Stimulated activated memory B cell treated with anti-CD40 and anti-IgM and Interleukin-4, amounts not matched to agents 10 μg/mL and 1 μg/mL and 100 μg/mL, for 72 hours (primary cell): Measurements from ENCODE around the gene ZNF236.

ENCODE experiments used
- ATAC-seq: fragments of 150-1000 bp; cut with Tn5 transposase; 2 replicates; pipeline ENCODE4 v1.10.0; 2021
- H3K27ac Mint-ChIP-seq: one replicate; pipeline ENCODE4 v1.8.0; 2022; ENCODE audit warnings: mild to moderate bottlenecking, mixed read lengths
- H3K27me3 Mint-ChIP-seq: one replicate; pipeline ENCODE4 v1.8.0; 2022; ENCODE audit warnings: mixed read lengths
- H3K36me3 Mint-ChIP-seq: one replicate; pipeline ENCODE4 v1.8.0; 2022; ENCODE audit warnings: mixed read lengths
- H3K4me1 Mint-ChIP-seq: one replicate; pipeline ENCODE4 v1.8.0; 2022; ENCODE audit warnings: mixed read lengths
- H3K4me3 Mint-ChIP-seq: one replicate; pipeline ENCODE4 v1.8.0; 2022; ENCODE audit warnings: mild to moderate bottlenecking, moderate library complexity, mixed read lengths
- H3K9me3 Mint-ChIP-seq: one replicate; pipeline ENCODE4 v1.8.0; 2022; ENCODE audit warnings: mixed read lengths

The ZNF236 gene

DNA sequence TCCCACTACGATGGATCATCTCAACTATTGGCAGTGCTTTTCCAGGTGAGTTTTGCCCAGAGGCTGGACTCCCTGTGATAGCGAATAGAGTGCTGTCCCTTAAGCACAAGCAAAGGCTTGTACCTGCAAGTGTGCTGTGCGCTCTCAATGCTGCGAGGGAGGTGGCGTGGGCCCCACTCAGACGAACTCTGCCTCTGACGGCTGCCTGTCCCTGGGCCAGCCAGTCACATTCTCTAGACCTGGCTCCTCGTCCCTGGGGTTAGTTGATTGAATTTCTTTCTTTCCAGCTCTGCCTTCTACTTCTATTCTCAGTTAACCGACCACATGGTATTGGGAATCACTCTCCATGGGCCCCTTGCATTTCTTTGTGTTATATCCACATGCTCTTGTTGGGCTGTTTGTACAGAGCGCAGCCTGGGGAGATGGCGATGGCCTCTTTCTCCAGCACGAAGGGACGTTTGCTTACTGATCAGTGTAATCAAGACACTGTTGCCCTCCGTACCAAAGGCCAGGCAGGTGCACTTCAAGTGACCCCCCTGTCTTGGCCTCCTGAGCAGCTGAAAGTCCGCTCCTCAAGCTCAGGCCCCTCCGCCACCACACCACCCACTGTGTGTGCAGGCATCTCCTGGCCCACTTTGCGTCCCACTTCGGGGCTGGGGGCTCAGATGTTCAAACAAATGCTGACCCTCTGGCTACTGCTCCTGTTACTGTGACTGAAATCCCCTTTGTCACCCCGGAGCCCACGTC, 151.3 kb downstream of the ZNF236 start:
- ATAC-seq: no peak
- Mint-ChIP-seq H3K27me3 (no peaks in the 10 kb centered on the region), H3K4me3 (no peak overlapping the region), H3K4me1 (peaks cover 45% of the 10 kb centered on the region), H3K27ac (peak overlapping the region; percentile 93), H3K36me3 (peaks cover 26% of the 10 kb centered on the region), H3K9me3 (no peaks in the 10 kb centered on the region)

DNA sequence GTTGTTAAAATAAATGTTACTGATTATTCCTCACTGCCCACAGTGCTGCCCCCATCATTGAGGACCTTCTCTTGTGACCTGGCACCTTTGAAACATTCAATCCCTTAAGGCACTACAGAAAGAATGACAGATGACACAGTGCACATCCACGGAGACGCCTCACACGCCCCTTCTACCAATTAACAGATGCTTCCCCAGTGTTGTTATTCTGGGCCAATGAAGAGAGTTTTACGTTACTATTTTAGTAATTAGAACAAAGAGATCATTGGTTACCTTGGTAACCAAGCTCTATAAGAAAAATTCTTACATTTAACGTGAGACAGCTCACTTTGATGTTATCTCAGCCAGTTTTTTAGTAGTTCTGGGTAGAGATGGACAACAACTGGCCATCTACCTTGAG, 152.0 kb downstream of the ZNF236 start:
- Mint-ChIP-seq H3K36me3 (peaks cover 33% of the 10 kb centered on the region), H3K9me3 (peaks cover 5% of the 10 kb centered on the region), H3K27ac (peak overlapping the region; percentile 93), H3K27me3 (no peaks in the 10 kb centered on the region), H3K4me1 (peaks cover 51% of the 10 kb centered on the region), H3K4me3 (no peak overlapping the region)
- ATAC-seq: no peak

GRCh38 chr18:76975577-76976110, 153.3 kb downstream of the ZNF236 start:
- no peak for ATAC-seq
- Mint-ChIP-seq H3K9me3 (peaks cover 5% of the 10 kb centered on the region), H3K27me3 (no peaks in the 10 kb centered on the region), H3K4me1 (peaks cover 64% of the 10 kb centered on the region), H3K36me3 (peaks cover 37% of the 10 kb centered on the region), H3K4me3 (no peak overlapping the region), H3K27ac (peak overlapping the region; percentile 93)

DNA sequence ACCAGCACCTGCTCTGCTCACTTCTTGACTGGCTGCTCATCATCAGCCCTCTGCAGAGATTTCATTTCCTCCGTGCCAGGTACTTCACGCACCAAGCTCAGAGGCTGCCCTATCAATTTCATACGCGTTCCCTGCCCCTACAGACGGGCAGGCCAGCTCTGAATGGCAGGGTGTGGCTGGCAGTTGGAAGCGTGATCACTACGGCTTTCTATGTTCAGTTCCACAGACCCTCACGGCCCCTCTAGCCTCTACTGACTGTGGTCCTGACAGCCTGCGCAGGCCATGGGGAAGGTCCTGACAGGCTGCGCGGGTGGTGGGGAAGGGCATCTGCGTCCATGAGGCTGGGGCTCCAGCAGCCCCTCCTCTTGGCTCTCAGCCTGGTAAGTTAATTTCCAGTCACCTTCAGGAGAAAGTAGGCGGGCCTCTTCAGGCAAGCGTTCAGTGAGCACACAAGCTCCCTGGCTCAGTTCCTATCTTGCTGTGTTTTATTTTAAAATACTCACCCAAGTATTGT, 154.8 kb downstream of the ZNF236 start:
- Mint-ChIP-seq H3K4me1 (peaks cover 70% of the 10 kb centered on the region), H3K4me3 (no peak overlapping the region), H3K36me3 (peaks cover 35% of the 10 kb centered on the region), H3K9me3 (peaks cover 5% of the 10 kb centered on the region), H3K27me3 (no peaks in the 10 kb centered on the region), H3K27ac (peak overlapping the region; percentile 93)
- no peak for ATAC-seq

DNA sequence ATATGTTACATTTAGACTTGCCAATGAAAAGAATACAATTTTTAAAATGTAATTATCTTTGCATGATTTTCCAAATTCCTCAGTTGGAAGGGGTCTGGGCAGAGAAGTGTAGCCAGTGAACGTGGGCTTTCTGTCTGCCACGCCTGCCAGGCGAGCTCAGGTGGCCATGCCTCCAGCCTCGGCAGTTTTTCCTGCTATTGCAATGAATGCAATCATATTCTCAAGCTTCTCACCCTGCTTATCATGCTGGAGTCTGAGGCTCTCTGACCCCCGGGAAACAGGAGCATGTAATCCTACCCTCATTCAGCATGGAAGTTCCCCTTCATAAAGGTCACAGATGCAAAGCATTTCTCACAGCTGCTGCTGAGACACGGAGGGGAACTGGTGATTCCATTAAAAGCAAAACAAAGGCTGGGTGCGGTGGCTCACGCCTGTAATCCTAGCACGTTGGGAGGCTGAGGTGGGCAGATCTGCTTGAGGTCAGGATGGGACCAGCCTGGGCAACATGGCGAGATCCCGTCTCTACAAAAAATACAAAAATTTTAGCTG, 155.4 kb downstream of the ZNF236 start:
- Mint-ChIP-seq H3K9me3 (peaks cover 5% of the 10 kb centered on the region), H3K4me1 (peaks cover 75% of the 10 kb centered on the region), H3K4me3 (no peak overlapping the region), H3K27ac (peak overlapping the region; percentile 93), H3K36me3 (peaks cover 32% of the 10 kb centered on the region), H3K27me3 (no peaks in the 10 kb centered on the region)
- no peak for ATAC-seq

DNA sequence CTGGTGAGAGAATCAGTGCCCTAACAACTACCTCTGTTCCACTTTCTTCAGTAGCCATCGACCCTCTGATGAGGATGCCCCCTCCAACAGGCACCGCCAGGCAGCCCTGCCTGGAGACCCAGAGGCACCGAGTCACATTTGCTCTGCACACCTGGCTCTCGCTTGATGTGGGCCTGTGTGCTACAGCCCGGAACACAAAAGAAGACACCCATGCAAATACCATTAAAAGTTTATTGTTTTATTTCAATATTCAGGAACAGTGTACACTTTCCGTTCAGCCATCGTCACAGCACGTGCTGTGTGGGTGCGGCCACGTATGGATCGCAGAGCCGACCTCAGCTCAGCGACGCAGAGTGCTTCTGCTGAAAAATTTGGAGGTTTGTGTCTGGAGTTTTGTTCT, 156.3 kb downstream of the ZNF236 start:
- ATAC-seq: no peak
- Mint-ChIP-seq H3K4me1 (peaks cover 84% of the 10 kb centered on the region), H3K27ac (peak overlapping the region; percentile 93), H3K9me3 (peaks cover 5% of the 10 kb centered on the region), H3K36me3 (peaks cover 26% of the 10 kb centered on the region), H3K4me3 (peak overlapping the region; percentile 67), H3K27me3 (no peaks in the 10 kb centered on the region)

DNA sequence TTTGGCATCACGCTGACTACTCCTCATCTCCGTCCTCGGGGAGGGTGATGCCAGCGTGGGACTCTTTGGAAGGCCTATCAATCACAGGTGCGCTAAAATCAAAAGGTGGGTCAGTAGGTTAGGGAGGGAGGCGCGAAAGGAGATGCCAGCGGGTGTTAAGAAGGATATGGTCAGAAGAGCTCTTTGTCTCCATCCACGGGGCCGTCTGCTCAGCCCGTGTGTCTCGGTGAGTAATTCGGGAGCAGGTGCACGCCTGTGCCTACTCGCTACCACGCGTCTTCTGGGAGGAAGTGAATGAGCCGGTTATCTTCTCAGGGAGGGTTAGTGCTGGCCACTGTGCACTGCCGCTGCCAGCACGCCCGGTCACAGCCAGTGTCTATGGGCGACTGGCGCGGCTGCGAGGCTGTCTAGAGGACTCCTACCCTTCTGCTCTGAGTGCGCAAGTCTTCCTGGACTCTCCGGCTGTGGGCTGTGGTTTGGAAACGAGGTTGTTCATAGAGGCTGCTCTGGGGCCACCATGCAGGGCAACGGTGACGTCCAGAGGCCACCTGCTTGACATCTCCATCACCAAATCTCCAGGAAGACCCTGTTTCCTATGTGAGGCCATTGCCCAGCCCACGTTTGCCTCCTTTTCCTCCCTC, 156.9 kb downstream of the ZNF236 start:
- Mint-ChIP-seq H3K27me3 (no peaks in the 10 kb centered on the region), H3K4me3 (peak overlapping the region; percentile 67), H3K36me3 (peaks cover 19% of the 10 kb centered on the region), H3K4me1 (peaks cover 85% of the 10 kb centered on the region), H3K27ac (peak overlapping the region; percentile 93), H3K9me3 (peaks cover 5% of the 10 kb centered on the region)
- no peak for ATAC-seq

DNA sequence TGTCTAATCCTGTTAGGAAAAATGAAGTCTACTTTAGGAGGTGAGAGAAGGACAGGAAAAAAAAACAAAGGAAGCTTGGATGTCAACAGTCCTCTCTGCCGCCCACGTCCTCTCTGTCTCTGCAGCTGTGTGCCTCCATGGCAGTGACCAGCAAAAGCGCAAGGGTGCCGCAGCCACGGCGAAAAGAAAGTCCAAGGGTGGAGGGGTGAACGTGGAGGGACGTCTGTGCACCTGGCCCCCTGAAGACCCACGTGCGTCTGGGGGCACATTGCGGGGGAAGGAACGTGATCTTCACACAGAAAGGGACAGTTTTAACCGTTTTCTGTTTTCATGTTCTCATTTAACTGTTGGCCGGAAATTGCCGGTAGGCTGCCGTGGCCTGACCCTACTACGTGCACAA, 157.5 kb downstream of the ZNF236 start:
- peaks cover 82% of the 10 kb centered on the region for H3K4me1 Mint-ChIP-seq
- H3K36me3 Mint-ChIP-seq: peaks cover 15% of the 10 kb centered on the region
- H3K27ac Mint-ChIP-seq: peak overlapping the region; percentile 93
- ATAC-seq: no peak
- H3K27me3 Mint-ChIP-seq: no peaks in the 10 kb centered on the region
- peaks cover 5% of the 10 kb centered on the region for H3K9me3 Mint-ChIP-seq
- peak overlapping the region; percentile 62 for H3K4me3 Mint-ChIP-seq

- Mint-ChIP-seq H3K27me3 (no peaks in the 10 kb centered on the region), H3K27ac (peak overlapping the region; percentile 93), H3K4me3 (peak overlapping the region; percentile 62), H3K36me3 (peaks cover 15% of the 10 kb centered on the region), H3K4me1 (peaks cover 73% of the 10 kb centered on the region), H3K9me3 (peaks cover 5% of the 10 kb centered on the region)
- ATAC-seq: peak; percentile 84
These were observed 158.5 kb downstream of the ZNF236 start for GRCh38 chr18:76980663-76981395.

DNA sequence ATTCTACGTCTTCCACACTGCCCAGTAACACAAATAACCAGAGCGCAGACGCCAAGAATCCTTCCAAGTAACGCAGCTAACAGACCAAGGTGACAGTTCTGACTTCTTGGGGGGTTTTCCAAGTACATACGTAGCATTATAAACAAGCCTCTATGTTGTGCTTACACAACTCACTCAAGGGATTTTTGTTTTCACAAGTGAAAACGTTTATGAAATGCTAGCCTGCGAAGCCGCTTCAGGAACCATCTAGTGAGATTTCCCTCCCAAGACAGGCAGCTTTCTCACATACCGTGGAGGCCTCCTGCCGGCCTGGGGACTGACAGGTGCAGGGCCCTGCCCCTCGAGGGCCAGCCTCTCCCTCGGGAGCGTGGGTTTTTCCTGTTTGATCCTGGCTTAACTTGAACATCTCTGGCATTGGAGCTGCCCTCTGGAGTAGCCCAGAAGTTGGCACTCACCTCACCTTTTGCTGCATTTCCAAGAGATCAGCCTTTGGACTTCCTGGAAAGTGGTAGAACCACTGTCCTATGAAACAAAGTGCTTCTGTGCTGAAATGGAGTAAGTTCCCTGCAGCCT, 159.1 kb downstream of the ZNF236 start:
- peak; percentile 82 for ATAC-seq
- Mint-ChIP-seq H3K27ac (peak overlapping the region; percentile 93), H3K4me3 (peak overlapping the region; percentile 62), H3K36me3 (peaks cover 15% of the 10 kb centered on the region), H3K9me3 (peaks cover 5% of the 10 kb centered on the region), H3K4me1 (peaks cover 72% of the 10 kb centered on the region), H3K27me3 (no peaks in the 10 kb centered on the region)

GRCh38 chr18:76982038-76982437, 159.7 kb downstream of the ZNF236 start:
- Mint-ChIP-seq H3K4me3 (peak overlapping the region; percentile 62), H3K9me3 (peaks cover 5% of the 10 kb centered on the region), H3K36me3 (peaks cover 15% of the 10 kb centered on the region), H3K4me1 (peaks cover 66% of the 10 kb centered on the region), H3K27ac (peak overlapping the region; percentile 93), H3K27me3 (no peaks in the 10 kb centered on the region)
- no peak for ATAC-seq

GRCh38 chr18:76982841-76983583, 160.7 kb downstream of the ZNF236 start:
- H3K4me3 Mint-ChIP-seq: peak overlapping the region; percentile 50
- peak overlapping the region; percentile 93 for H3K27ac Mint-ChIP-seq
- H3K4me1 Mint-ChIP-seq: peaks cover 59% of the 10 kb centered on the region

DNA sequence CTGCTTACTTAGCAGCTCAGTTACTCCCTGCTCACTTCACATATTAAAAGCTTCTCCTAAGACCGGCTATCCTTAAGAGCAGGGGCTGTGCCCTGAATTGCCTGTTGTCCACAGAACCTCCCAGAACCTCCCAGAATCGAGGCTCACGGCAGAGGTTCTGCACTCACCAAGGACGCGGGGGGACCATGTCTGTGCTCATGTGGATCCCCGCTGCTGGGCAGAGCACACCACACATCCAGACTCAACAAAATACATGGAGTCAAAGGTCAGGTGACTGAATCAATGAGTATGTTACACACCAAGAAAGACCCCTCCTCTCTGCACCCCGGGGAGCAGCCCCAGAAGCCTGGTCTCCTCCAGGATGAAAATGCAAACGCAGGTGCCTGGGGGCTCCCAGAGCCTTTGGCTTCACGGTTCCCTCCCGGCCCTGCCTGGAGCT, 161.3 kb downstream of the ZNF236 start:
- Mint-ChIP-seq H3K36me3 (peaks cover 11% of the 10 kb centered on the region), H3K4me1 (peaks cover 59% of the 10 kb centered on the region), H3K4me3 (no peak overlapping the region), H3K27ac (peak overlapping the region; percentile 93), H3K9me3 (peaks cover 5% of the 10 kb centered on the region), H3K27me3 (no peaks in the 10 kb centered on the region)
- ATAC-seq: no peak

More at GRCh38 chr18:76982841-76983583, 160.7 kb downstream of the ZNF236 start:
- Mint-ChIP-seq H3K9me3 (peaks cover 5% of the 10 kb centered on the region), H3K27me3 (no peaks in the 10 kb centered on the region), H3K36me3 (peaks cover 15% of the 10 kb centered on the region)
- ATAC-seq: peak; percentile 73
